SIG-M5 treated with dmso at 0.1 percent for 504 hours (cell line): ENCODE results near the gene SNTG2.
"Not testable (repeated sequence)": the region's sequence is repeated elsewhere in the genome, so short reads cannot be mapped to it uniquely, and the experiment has no call there.

Experiments
- DNase-seq: peaks from one replicate; lab custom pipeline; 2025; ENCODE audit not compliant: unreplicated experiment; lab: John Stamatoyannopoulos, UW

The SNTG2 gene

DNA sequence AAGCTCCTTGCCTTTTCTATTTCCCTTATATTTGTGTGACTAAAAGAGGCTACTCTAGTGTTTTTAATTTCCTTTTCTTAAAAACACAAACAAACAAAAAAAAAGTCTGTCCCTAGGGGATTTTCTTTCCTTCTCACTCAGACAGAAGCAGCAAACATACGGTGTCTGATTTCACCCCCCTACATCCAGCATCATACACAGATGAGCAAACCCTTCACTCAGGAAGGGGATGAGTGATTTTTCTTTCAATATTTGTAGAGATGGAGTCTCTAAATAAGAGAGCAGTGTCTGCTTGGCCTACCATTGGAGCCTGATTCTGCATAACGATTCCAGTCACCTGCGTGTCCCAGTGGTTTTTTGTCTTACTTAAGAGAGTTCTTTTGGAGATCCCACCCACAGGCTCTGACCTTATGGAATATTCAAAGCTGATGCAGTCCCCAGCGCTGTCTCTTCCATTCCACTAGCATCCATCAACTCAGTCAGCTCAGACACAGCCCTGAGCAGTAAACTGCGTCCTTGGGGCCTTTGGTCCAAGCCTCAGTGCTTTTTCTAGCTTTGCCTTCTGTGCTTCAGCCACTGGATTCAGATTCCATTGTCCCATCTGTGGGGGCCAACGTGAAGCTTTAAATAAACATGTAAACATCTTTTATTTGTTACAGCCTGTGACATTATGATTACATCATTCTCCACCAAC, 410.1 kb downstream of the SNTG2 start:
- DNase-seq = no peak

DNA sequence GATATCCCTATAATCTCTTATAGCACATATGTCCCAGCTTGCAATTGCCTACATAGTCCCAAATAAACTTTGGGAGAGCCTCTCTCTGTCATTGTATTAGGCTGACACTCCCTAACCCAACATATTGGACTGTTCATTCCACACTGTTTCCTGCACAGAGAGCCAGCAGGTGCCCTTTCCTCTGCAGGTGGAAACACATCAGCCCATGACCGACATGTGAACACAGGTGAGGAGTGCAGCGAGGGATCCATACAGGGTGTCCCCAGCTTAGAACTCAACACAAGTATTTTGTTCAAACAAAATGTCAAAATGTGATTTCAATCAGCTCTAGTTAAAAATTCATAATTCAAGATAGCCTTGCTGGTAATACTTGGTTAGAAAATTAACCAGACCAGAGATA, 412.7 kb downstream of the SNTG2 start:
- DNase-seq = no peak

DNA sequence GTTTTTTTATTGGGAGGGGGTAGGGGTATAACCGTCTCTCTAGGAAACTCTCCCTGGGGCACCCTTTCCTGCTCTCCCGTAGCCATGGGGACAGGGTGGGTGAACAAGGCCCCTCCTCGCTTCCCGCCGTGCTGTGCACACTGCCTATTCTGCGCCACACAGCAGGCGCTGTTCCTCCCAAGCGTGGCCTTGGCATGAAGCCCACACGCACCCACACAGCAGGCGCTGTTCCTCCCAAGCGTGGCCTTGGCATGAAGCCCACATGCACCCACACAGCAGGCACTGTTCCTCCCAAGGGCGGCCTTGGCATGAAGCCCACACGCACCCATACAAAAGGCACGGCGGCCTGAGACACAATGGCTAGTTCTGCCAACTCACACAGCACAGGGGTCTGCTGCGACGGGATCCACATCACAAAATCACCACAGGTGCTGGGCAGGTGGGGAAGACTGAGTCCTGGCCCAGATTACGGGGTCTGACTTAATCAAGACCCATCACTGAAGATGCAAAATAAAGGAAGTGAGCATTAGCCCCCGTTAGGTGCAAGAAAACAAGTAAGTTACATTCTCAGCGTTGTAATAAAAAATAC, 416.0 kb downstream of the SNTG2 start:
- no peak for DNase-seq

DNA sequence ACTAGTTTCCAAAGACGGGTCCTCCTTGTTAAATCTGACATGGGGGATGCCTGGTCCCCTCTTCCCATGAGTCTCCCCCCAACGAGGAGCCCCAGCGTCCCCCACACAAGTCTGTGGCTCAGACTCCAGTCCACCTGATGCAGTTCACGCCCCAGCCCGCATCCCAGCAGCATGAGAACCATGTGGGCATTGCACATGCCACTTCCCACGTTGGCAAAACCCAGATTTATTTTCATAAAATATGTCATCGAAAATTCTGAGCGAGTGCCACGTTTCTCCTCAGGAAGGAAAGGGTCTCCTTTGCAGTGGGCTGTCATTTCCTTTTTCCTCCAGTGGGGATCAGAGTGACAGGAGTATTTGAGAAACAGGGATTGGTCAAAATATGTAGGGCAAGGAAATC, 417.0 kb downstream of the SNTG2 start:
- no peak for DNase-seq

DNA sequence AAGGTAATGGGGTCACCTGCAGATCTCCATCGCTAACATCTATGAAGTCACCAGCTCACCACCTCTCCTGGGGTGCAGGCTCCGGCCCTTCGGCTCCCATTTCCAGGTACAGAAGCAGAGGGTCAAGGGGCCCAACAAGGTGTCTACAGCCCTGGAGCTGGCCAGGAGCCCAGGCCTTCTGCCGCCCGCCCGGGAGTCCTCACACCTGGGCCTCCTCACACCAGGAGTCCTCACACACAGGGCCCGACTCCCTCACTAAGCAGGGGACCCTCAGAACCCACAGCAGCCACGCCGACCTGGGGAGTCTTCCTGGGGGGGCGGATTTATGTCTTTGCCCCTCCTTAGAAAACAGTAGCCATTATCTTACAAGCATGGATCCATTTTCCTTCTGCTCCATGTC, 419.3 kb downstream of the SNTG2 start:
- no peak for DNase-seq

DNA sequence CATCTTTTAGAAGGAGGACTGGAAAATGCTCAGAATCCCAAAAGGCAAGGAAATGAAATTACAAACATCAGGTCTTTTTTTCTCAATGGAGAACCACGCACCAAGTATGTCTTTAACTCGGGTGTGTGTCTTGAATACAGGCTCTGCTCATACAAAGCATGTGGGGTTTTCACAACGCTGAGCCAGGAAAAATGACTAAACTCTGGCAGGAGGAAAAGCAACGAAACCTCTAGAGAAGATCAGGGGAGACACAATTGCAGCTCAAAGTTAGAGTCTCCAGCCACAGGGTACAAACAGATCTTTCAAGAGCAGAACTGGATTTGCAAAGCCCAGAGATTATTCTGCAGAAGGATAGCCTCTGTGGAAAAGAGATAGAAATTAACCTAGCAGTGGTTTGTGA, 419.8 kb downstream of the SNTG2 start:
- DNase-seq = no peak

DNA sequence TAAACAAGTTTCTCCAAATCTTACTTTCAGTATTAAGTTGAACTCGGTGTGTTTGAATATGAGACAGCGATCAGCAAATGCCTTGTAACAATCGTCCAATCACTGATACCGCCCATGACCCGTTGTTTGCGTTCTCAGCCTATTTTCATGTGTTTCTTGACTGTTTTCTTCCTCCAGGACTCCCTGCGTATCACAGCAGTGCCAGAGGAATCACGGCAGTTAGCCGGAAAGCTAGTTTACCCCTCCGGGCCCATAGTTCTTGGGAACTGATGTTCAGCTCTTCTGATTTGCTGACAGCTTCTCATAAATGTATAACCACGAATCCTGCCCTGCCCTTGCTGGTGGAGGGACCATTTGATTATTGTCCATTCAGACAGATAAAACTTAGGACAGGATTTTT, 420.4 kb downstream of the SNTG2 start:
- DNase-seq = no peak

DNA sequence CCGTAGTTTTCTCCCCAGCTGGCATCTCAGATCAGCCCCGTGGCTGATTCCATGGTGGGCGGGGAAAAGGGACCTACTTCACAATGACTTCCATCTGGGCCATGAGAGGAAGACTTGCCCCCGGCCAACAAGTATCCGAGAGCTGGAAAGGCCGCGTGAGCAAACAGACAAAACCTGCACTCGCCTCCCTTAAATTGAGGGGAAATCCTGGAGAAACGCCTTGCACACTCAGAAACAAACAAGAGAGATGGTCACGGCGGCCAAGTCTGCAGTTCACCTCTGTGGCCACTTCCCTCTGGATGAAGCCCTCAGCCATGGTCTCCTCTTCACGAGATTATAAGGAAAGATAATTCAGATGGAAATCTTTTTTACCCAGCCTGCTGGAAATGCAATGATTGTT, 423.2 kb downstream of the SNTG2 start:
- no peak for DNase-seq

DNA sequence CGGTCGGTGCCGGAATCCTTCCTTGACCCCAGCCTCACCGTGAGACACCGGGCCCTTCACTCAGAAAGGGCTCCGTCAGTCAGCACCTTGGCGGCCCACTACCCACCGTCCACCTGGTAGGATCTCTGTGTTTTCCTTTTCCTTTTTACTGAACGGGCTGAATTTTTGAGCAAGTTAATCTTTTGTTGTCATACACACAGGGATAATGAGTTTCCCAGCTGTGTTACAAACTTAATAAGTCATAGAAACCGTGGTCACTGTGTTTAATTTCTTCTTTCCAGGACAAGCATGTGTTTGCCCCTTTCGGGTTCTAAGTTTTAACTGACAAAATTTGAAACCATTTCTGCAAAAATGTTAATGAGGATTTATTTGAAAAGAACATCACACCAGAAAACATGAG, 423.6 kb downstream of the SNTG2 start:
- DNase-seq = no peak

DNA sequence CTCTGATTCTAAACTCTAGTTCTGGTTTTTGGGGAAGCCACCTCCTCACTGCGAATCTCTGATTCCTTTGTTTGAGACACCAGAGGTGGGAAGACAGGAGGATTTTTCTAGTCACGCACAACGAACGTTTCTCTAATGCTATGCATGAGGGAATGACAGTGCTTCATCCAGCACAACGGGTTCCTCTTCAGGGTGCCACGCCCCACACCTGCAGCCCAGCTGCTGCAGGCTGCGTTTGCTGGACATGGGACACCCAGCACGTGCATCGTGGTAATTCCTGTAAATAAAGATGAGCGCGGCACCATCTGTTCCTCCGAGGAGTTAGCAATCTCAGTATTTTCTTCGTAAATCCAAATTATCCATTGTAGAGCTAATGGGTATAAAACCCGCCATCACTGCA, 425.1 kb downstream of the SNTG2 start:
- no peak for DNase-seq

DNA sequence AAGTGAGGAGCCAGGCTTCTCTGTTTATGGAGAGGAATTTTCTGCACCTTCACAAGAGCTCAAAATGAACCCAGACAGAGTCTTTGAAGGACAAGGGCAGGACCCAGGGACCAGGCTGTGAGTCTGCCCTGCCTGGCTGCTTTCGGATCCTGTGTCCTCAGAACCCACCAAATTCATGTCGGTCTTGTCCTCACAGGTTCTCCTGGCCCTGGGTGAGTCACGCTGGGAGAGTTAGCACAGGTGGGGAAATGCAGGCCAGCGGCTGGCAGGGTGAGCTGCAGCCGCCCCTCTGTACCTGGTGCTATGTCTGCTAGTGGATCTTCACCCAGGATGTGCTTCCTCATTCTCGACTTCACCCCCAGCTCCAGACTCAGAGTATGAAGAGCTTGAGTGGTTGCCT, 426.8 kb downstream of the SNTG2 start:
- no peak for DNase-seq

DNA sequence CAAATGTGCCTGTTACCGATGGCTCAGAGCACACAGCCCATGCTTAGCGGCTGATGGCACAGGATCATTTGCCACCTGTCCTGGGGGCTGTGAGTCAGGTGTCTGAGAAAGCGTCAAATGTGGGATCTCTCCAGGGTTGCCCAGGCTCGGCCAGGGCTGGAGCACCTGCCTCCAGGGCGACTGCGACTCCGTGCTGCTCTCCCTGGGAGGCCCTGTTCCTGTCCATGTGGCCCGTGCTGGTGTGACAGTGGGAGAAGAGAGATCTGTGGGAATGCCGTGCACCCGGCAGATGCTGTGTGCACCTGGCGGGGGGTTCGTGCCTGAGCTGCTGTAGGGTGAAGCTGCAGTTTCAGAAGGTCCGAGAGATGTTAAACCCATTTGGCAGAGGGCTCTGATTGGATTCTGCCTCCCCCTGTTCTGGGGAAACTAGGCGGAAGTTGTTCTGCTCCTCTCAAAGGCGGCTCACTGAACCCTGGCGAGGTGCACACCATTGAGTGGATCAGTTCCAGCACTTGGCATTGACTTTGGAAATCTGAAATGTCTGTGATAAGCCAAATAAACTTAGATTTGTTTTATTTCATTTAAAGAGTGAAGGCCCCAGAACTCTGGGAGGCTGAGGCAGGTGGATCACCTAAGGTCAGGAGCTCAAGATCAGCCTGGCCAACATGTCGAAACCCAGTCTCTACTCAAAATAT, 428.0 kb downstream of the SNTG2 start:
- DNase-seq = no peak

DNA sequence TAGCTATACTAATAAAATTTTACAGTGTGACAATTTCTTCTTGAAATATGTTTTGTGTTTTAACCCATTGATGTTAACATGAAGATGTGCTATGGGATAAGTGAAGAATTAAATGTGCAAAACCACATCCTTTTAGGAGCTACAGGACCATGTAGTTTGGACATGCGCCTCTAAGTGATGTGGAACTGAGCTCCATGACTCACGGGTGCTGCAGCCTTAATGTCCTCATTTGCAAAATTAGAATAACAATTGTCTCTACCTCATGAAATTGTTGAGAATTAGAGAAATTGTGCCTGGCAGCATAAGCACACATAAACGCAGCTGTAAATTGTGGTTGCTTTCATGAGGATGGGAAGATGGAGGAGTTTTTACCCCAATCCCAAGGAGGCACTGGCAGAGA, 431.0 kb downstream of the SNTG2 start:
- DNase-seq = no peak

DNA sequence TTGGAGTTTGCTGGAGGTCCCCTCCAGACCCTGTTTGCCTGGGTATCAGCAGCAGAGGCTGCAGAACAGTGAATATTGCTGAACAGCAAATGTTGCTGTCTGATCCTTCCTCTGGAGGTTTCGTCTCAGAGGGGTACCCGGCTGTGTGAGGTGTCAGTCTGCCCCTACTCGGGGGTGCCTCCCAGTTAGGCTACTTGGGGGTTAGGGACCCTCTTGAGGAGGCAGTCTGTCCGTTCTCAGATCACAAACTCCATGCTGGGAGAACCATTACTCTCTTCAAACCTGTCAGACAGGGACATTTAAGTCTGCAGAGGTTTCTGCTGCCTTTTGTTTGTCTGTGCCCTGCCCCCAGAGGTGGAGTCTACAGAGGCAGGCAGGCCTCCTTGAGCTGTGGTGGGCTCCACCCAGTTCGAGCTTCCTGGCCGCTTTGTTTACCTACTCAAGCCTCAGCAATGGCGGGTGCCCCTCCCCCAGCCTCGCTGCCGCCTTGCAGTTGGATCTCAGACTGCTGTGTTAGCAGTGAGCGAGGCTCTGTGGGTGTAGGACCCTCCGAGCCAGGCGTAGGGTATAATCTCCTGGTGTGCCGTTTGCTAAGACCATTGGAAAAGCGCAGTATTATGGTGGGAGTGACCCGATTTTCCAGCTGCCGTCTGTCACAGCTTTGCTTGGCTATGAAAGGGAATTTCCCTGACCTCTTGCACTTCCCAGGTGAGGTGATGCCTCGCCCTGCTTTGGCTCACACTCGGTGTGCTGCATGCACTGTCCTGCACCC, 437.5 kb downstream of the SNTG2 start:
- not testable (repeated sequence) for DNase-seq

DNA sequence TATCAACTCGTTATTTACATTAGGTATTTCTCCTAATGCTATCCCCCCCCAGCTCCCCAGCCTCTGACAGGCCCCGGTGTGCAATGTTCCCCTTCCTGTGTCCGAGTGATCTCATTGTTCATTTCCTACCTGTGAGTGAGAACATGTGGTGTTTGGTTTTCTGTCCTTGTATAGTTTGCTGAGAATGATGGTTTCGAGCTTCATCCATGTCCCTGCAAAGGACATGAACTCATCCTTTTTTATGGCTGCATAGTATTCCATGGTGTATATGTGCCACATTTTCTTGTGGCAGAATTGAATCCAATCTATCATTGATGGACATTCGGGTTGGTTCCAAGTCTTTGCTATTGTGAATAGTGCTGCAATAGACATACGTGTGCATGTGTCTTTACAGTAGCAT, 439.5 kb downstream of the SNTG2 start:
- DNase-seq = not testable (repeated sequence)

DNA sequence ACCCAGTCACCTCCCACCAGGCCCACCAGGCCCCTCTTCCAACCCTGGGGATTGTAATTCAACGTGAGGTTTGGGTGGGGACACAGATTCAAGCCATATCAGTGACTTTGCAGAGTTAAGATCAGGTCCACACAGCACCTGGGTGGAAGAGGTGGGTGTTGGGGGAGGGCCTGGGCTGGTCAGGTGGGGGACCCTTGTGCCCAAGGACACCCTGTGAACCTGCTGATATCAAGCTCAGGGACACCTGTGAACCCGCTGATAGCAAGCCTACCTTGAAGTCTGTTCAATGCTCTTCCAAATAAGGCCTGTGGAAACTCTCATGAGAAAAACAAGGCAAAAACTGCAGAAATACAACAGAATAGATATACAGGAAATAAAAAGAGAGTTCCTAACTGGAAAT, 442.7 kb downstream of the SNTG2 start:
- no peak for DNase-seq

DNA sequence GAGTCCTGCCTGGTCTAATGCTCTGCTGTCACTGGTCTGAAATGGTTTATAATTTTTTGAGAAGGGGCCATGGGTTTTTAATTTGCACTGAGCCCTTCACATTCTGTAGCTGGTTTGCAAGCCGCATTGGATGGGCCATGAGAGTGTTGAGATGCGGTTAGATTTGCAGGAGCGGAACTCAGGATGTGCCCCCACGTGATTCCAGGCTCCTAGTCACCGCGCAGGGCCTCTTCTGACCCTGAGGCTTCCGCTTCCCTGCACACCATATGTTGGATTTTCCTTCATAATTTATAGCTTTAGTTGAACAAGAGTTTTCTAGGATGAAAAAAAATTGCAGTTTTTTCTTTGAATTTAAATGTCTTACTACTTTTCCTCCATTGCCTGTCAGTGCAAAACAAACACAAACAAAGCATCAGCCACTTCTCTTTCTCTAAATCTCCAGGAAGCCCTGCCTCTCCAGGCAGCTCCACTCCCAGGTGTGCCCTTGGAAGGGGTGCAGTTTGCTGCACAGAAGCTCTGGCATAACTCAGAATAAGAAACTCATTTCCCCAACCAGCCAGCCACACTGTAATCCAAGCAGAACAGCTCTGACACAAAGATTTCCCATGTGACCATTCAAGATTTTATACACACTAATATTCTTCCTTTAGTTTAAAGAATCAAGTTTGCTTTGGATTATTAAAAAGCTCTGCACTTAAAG, 444.2 kb downstream of the SNTG2 start:
- no peak for DNase-seq

DNA sequence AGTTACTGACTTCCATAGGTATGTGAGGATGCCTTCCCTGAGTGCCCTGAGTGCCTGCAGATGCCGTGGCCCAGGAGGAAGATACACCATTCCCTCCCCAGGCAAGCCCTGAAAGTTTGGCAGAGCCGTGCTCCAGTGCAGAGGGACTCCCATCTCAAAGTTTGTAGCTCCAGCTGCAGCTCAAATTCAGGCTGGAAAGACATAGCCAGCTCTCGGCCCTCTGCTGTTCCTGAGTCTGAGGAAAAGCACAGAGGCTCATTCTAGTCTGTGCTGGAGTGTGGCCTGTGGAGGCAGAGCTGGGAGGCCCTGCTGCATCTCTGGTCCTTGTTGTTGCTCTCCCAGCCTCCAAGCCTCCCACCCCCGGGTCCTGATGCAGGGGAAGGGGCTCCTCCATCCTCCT, 446.7 kb downstream of the SNTG2 start:
- no peak for DNase-seq

DNA sequence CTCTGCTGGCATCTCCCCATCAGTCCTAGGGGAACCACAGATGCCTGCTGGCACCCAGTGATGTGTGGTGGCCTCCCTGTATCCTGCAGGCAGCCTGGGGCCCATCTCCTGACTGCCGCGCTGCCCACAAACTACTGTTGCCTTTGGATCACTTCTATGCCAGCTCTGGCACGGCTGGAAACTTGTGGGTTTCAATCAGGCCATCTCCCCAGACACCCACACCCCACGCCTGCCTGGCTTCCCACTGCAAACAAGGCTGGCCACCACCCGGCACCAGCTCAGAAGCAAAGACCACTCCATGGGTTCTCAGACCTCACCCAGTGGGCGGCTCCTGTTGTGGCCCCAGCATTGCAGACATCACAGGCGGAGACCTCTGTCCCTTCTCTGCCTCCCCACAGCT, 447.5 kb downstream of the SNTG2 start:
- no peak for DNase-seq

DNA sequence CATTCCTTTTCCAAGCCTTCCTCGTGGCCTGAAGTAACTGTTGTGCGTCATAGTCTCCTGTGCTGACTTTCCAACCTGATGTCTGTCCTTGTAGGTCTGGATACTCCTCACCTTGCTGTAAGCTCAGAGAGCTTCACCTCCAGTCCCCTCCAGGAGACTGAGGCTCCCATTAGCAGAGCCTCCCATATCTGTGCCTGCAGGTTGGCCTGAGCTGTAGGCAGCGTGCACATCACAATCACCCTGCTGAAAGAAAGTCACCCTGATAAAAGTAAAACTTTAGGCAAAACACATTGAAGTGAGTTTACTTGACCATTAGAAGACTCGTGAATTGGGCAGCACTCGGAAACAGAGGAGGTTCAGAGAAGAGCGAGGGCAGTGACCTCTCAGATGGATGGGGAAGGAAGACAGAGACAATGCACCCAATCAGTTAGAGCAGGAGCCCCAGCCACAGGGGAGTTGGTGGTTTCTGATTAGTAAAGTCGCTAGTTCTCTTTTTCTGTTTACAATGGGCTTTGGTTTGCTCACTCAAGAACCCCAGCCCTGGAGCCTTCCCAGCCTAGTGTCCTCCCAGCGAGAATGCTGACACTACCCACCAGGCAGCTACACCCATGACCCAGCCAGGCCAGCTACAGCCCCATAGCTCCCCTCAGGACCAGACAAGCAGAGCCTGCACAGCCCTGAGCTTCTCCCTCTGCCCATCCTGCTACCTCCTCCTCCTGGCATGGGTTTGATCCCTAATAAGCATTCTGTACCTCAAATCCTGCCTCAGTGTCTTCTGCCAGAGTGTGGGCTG, 450.5 kb downstream of the SNTG2 start:
- no peak for DNase-seq
